Measurements from ENCODE around the gene RIBC2.

RIBC2 gene

GRCh38 chr22:45418056-45418769, 4.7 kb downstream of the RIBC2 start:
- no peaks in the 10 kb centered on the region for H3K9me3 ChIP-seq (ENCODE audit: control insufficient read depth, insufficient read depth, low read length)
- no peak overlapping the region for H3K9ac ChIP-seq (ENCODE audit: low read depth, low read length)
- no peaks in the 10 kb centered on the region for H3K4me1 ChIP-seq (ENCODE audit: insufficient read depth, low read length)
- H3K36me3 ChIP-seq (ENCODE audit: insufficient read depth, low read length), result no peaks in the 10 kb centered on the region; the same call in 1 of the 2 replicates

GRCh38 chr22:45418770-45419138, 5.3 kb downstream of the RIBC2 start:
- no peaks in the 10 kb centered on the region for H3K9me3 ChIP-seq (ENCODE audit: control insufficient read depth, insufficient read depth, low read length)
- no peak overlapping the region for H3K9ac ChIP-seq (ENCODE audit: low read depth, low read length)
- no peaks in the 10 kb centered on the region; the same call in 1 of the 2 replicates for H3K36me3 ChIP-seq (ENCODE audit: insufficient read depth, low read length)
- H3K4me1 ChIP-seq (ENCODE audit: insufficient read depth, low read length), result no peaks in the 10 kb centered on the region

GRCh38 chr22:45420011-45420410, 6.5 kb downstream of the RIBC2 start:
- H3K4me1 ChIP-seq (ENCODE audit: insufficient read depth, low read length), result no peaks in the 10 kb centered on the region

GRCh38 chr22:45420539-45420938, 7.0 kb downstream of the RIBC2 start:
- H3K36me3 ChIP-seq (ENCODE audit: insufficient read depth, low read length), result no peaks in the 10 kb centered on the region; the same call in 1 of the 2 replicates
- no peaks in the 10 kb centered on the region for H3K9me3 ChIP-seq (ENCODE audit: control insufficient read depth, insufficient read depth, low read length)
- H3K4me1 ChIP-seq (ENCODE audit: insufficient read depth, low read length), result no peaks in the 10 kb centered on the region
- no peak overlapping the region for H3K9ac ChIP-seq (ENCODE audit: low read depth, low read length)

More at GRCh38 chr22:45420011-45420410, 6.5 kb downstream of the RIBC2 start:
- no peak overlapping the region for H3K9ac ChIP-seq (ENCODE audit: low read depth, low read length)
- H3K9me3 ChIP-seq (ENCODE audit: control insufficient read depth, insufficient read depth, low read length), result no peaks in the 10 kb centered on the region
- H3K36me3 ChIP-seq (ENCODE audit: insufficient read depth, low read length), result no peaks in the 10 kb centered on the region; the same call in 1 of the 2 replicates

GRCh38 chr22:45421349-45422055, 8.0 kb downstream of the RIBC2 start:
- H3K36me3 ChIP-seq (ENCODE audit: insufficient read depth, low read length), result no peaks in the 10 kb centered on the region; the same call in 1 of the 2 replicates
- no peak overlapping the region for H3K9ac ChIP-seq (ENCODE audit: low read depth, low read length)
- H3K4me1 ChIP-seq (ENCODE audit: insufficient read depth, low read length), result no peaks in the 10 kb centered on the region
- no peaks in the 10 kb centered on the region for H3K9me3 ChIP-seq (ENCODE audit: control insufficient read depth, insufficient read depth, low read length)

- no peaks in the 10 kb centered on the region; the same call in 1 of the 2 replicates for H3K36me3 ChIP-seq (ENCODE audit: insufficient read depth, low read length)
- H3K4me1 ChIP-seq (ENCODE audit: insufficient read depth, low read length), result no peaks in the 10 kb centered on the region
These were observed 8.9 kb downstream of the RIBC2 start for GRCh38 chr22:45422237-45422983.

GRCh38 chr22:45423524-45423923, 10.0 kb downstream of the RIBC2 start:
- Histone ChIP-seq H3K9ac (ENCODE audit: low read depth, low read length) (no peak overlapping the region), H3K9me3 (ENCODE audit: control insufficient read depth, insufficient read depth, low read length) (no peaks in the 10 kb centered on the region), H3K36me3 (ENCODE audit: insufficient read depth, low read length) (no peaks in the 10 kb centered on the region; the same call in 1 of the 2 replicates), H3K4me1 (ENCODE audit: insufficient read depth, low read length) (no peaks in the 10 kb centered on the region)

More at GRCh38 chr22:45422237-45422983, 8.9 kb downstream of the RIBC2 start:
- no peak overlapping the region for H3K9ac ChIP-seq (ENCODE audit: low read depth, low read length)
- no peaks in the 10 kb centered on the region for H3K9me3 ChIP-seq (ENCODE audit: control insufficient read depth, insufficient read depth, low read length)

- Histone ChIP-seq H3K9me3 (ENCODE audit: control insufficient read depth, insufficient read depth, low read length) (no peaks in the 10 kb centered on the region), H3K36me3 (ENCODE audit: insufficient read depth, low read length) (no peaks in the 10 kb centered on the region; the same call in 1 of the 2 replicates), H3K9ac (ENCODE audit: low read depth, low read length) (no peak overlapping the region), H3K4me1 (ENCODE audit: insufficient read depth, low read length) (no peaks in the 10 kb centered on the region)
These were observed 10.8 kb downstream of the RIBC2 start for GRCh38 chr22:45424241-45424731.

GRCh38 chr22:45425101-45425500, 11.6 kb downstream of the RIBC2 start:
- Histone ChIP-seq H3K4me1 (ENCODE audit: insufficient read depth, low read length) (no peaks in the 10 kb centered on the region), H3K9ac (ENCODE audit: low read depth, low read length) (no peak overlapping the region), H3K36me3 (ENCODE audit: insufficient read depth, low read length) (no peaks in the 10 kb centered on the region; the same call in 1 of the 2 replicates), H3K9me3 (ENCODE audit: control insufficient read depth, insufficient read depth, low read length) (no peaks in the 10 kb centered on the region)

GRCh38 chr22:45425531-45426265, 12.2 kb downstream of the RIBC2 start:
- no peak overlapping the region for H3K9ac ChIP-seq (ENCODE audit: low read depth, low read length)
- H3K9me3 ChIP-seq (ENCODE audit: control insufficient read depth, insufficient read depth, low read length), result no peaks in the 10 kb centered on the region
- no peaks in the 10 kb centered on the region for H3K36me3 ChIP-seq (ENCODE audit: insufficient read depth, low read length)
- H3K4me1 ChIP-seq (ENCODE audit: insufficient read depth, low read length), result no peaks in the 10 kb centered on the region

- H3K4me1 ChIP-seq (ENCODE audit: insufficient read depth, low read length), result no peaks in the 10 kb centered on the region
- no peak overlapping the region for H3K9ac ChIP-seq (ENCODE audit: low read depth, low read length)
- H3K9me3 ChIP-seq (ENCODE audit: control insufficient read depth, insufficient read depth, low read length), result no peaks in the 10 kb centered on the region
These were observed 12.9 kb downstream of the RIBC2 start for GRCh38 chr22:45426387-45426786.

GRCh38 chr22:45427114-45427513, 13.6 kb downstream of the RIBC2 start:
- H3K36me3 ChIP-seq (ENCODE audit: insufficient read depth, low read length), result no peaks in the 10 kb centered on the region
- no peak overlapping the region for H3K9ac ChIP-seq (ENCODE audit: low read depth, low read length)
- H3K4me1 ChIP-seq (ENCODE audit: insufficient read depth, low read length), result no peaks in the 10 kb centered on the region

More at GRCh38 chr22:45426387-45426786, 12.9 kb downstream of the RIBC2 start:
- H3K36me3 ChIP-seq (ENCODE audit: insufficient read depth, low read length), result no peaks in the 10 kb centered on the region

GRCh38 chr22:45428391-45429385, 15.2 kb downstream of the RIBC2 start:
- Histone ChIP-seq H3K9ac (ENCODE audit: low read depth, low read length) (no peak overlapping the region), H3K4me1 (ENCODE audit: insufficient read depth, low read length) (no peaks in the 10 kb centered on the region), H3K36me3 (ENCODE audit: insufficient read depth, low read length) (no peaks in the 10 kb centered on the region), H3K9me3 (ENCODE audit: control insufficient read depth, insufficient read depth, low read length) (no peaks in the 10 kb centered on the region)

More at GRCh38 chr22:45427114-45427513, 13.6 kb downstream of the RIBC2 start:
- no peaks in the 10 kb centered on the region for H3K9me3 ChIP-seq (ENCODE audit: control insufficient read depth, insufficient read depth, low read length)

Data from ES-I3 (cell line).